ENCODE results near the gene HRAS. TPM values are rescaled to one million over a fixed set of nuclear protein-coding genes. Genes with fewer than 3 reads are reported as not detected.

The HRAS gene
- total and polyA plus RNA-seq, 10 of the 15 experiments (the other 5 are each of a cell fraction or from before 2014, with no cell fraction given), result 2.8 to 72.4 (median 31.7) TPM

GRCh38 chr11:575313-575995, 40.1 kb upstream of the HRAS start:
- no peak overlapping the region for H3K27ac ChIP-seq (ENCODE audit: control insufficient read depth, insufficient read depth)
- peak overlapping the region; percentile 77 for H3K4me3 ChIP-seq
- H3K79me2 ChIP-seq (ENCODE audit: control insufficient read depth, insufficient read depth, low read length), result peaks cover 41% of the 10 kb centered on the region
- DNase-seq (ENCODE audit: low read depth, low spot score) (no peak), ATAC-seq (peak; percentile 41), FAIRE-seq (no peak)
- H3K4me2 ChIP-seq (ENCODE audit: control insufficient read depth, insufficient read depth), result peak overlapping the region; percentile 97
- peaks cover 0 to 3% of the 10 kb centered on the region in 2 experiments; a peak in 2 of 4 replicates for H3K27me3 ChIP-seq (replicated peaks in 1 of 2; ENCODE audit: control insufficient read depth in 2 of 2, insufficient read depth in 2 of 2, low read length in 1 of 2)
- H2AFZ ChIP-seq (ENCODE audit: control insufficient read depth, low read depth, low read length), result peak overlapping the region; percentile 90
- CTCF ChIA-PET, result interaction anchor here (0.7 to 1.5 kb wide), 4 partner anchors 40 to 149 kb away, joined by 3 to 6 read pairs (median 4); partner anchors contain the start of gene HRAS
- peak overlapping the region; percentile 47 for H3K9ac ChIP-seq (ENCODE audit: control insufficient read depth, insufficient read depth, low read length)
- SMC1A ChIA-PET (ENCODE audit: uncharacterized antibody, unreplicated experiment), result interaction anchor here (0.7 to 0.9 kb wide), 3 partner anchors 38 to 120 kb away, joined by 3 read pairs; partner anchors contain the start of genes HRAS and TMEM80
- peaks cover 0 to 2% of the 10 kb centered on the region in 2 experiments for H3K36me3 ChIP-seq (ENCODE audit: control insufficient read depth in 2 of 2, insufficient read depth in 2 of 2, low read length in 1 of 2)
- peaks cover 16% of the 10 kb centered on the region for H3K4me1 ChIP-seq (ENCODE audit: control insufficient read depth, insufficient read depth, low read length)
- BruUV-seq (replicated peaks), result no TSS peak
- POLR2A ChIA-PET, result interaction anchor here (0.6 to 1.2 kb wide), 12 partner anchors 10 to 235 kb away, joined by 3 to 15 read pairs (median 4); partner anchors contain the start of genes DEAF1, HRAS, IRF7 and LRRC56
- in situ Hi-C loops (cut with MboI), result no loop called here
- intact Hi-C loops (cut with micrococcal nuclease; ENCODE audit: unreplicated experiment), result no loop called here
- RAD21 ChIA-PET (ENCODE audit: unreplicated experiment), result interaction anchor here (0.7 to 1.5 kb wide), 7 partner anchors 19 to 150 kb away, joined by 3 to 6 read pairs (median 5); partner anchors contain the start of genes DEAF1, HRAS and TMEM80
- 6% methylated on average over 65 of the region's 81 CpGs for WGBS (ENCODE audit: insufficient coverage, insufficient replicate concordance, low lambda C conversion rate, missing lambda C conversion rate)
- no peaks in the 10 kb centered on the region for H3K9me3 ChIP-seq (replicated peaks; ENCODE audit: control insufficient read depth, insufficient read depth, low read length)
- peaks cover 25% of the 10 kb centered on the region for H4K20me1 ChIP-seq (ENCODE audit: control insufficient read depth, insufficient read depth)
- no peak for TF ChIP-seq NFIC (IDR thresholded peaks at IDR 0.05; ENCODE audit: low read depth, low read length)
- no peak for TF ChIP-seq POLR2AphosphoS2 (IDR thresholded peaks at IDR 0.05; ENCODE audit: low read depth, low read length)
- TF ChIP-seq RBBP5 (conservative IDR thresholded peaks at IDR 0.05), result no peak
- TF ChIP-seq POU2F2 (IDR thresholded peaks at IDR 0.05; ENCODE audit: borderline replicate concordance, low read depth, low read length), result no peak
- no peak for TF ChIP-seq TBL1XR1 (IDR thresholded peaks at IDR 0.05; ENCODE audit: low read depth, low read length)
- TF ChIP-seq, protein P1, sequence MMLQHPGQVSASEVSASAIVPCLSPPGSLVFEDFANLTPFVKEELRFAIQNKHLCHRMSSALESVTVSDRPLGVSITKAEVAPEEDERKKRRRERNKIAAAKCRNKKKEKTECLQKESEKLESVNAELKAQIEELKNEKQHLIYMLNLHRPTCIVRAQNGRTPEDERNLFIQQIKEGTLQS (IDR thresholded peaks at IDR 0.05; ENCODE audit: borderline replicate concordance, extremely low read depth, low read depth, low read length), result no peak
- TF ChIP-seq PAX8 (IDR thresholded peaks at IDR 0.05), result no peak
- TF ChIP-seq, protein P2, sequence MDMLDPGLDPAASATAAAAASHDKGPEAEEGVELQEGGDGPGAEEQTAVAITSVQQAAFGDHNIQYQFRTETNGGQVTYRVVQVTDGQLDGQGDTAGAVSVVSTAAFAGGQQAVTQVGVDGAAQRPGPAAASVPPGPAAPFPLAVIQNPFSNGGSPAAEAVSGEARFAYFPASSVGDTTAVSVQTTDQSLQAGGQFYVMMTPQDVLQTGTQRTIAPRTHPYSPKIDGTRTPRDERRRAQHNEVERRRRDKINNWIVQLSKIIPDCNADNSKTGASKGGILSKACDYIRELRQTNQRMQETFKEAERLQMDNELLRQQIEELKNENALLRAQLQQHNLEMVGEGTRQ (IDR thresholded peaks at IDR 0.05; ENCODE audit: borderline replicate concordance, low read depth, low read length), result no peak
- TF ChIP-seq, protein P3, sequence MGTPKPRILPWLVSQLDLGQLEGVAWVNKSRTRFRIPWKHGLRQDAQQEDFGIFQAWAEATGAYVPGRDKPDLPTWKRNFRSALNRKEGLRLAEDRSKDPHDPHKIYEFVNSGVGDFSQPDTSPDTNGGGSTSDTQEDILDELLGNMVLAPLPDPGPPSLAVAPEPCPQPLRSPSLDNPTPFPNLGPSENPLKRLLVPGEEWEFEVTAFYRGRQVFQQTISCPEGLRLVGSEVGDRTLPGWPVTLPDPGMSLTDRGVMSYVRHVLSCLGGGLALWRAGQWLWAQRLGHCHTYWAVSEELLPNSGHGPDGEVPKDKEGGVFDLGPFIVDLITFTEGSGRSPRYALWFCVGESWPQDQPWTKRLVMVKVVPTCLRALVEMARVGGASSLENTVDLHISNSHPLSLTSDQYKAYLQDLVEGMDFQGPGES (IDR thresholded peaks at IDR 0.05), result no peak
- no peak for TF ChIP-seq JUND (IDR thresholded peaks at IDR 0.05; ENCODE audit: low read depth, low read length)
- TF ChIP-seq PKNOX1 (IDR thresholded peaks at IDR 0.05), result no peak
- no peak for TF ChIP-seq PML (IDR thresholded peaks at IDR 0.05; ENCODE audit: low read length)
- TF ChIP-seq, protein P4, sequence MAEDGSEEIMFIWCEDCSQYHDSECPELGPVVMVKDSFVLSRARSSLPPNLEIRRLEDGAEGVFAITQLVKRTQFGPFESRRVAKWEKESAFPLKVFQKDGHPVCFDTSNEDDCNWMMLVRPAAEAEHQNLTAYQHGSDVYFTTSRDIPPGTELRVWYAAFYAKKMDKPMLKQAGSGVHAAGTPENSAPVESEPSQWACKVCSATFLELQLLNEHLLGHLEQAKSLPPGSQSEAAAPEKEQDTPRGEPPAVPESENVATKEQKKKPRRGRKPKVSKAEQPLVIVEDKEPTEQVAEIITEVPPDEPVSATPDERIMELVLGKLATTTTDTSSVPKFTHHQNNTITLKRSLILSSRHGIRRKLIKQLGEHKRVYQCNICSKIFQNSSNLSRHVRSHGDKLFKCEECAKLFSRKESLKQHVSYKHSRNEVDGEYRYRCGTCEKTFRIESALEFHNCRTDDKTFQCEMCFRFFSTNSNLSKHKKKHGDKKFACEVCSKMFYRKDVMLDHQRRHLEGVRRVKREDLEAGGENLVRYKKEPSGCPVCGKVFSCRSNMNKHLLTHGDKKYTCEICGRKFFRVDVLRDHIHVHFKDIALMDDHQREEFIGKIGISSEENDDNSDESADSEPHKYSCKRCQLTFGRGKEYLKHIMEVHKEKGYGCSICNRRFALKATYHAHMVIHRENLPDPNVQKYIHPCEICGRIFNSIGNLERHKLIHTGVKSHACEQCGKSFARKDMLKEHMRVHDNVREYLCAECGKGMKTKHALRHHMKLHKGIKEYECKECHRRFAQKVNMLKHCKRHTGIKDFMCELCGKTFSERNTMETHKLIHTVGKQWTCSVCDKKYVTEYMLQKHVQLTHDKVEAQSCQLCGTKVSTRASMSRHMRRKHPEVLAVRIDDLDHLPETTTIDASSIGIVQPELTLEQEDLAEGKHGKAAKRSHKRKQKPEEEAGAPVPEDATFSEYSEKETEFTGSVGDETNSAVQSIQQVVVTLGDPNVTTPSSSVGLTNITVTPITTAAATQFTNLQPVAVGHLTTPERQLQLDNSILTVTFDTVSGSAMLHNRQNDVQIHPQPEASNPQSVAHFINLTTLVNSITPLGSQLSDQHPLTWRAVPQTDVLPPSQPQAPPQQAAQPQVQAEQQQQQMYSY (CRISPR knock-in tag; IDR thresholded peaks at IDR 0.05), result no peak
